Hematopoietic multipotent progenitor cell (in vitro differentiated cells): ENCODE data around the gene CHTF18. TPM values are rescaled to one million over a fixed set of nuclear protein-coding genes. Genes with fewer than 3 reads are reported as not detected.
"Not testable (repeated sequence)": the region's sequence is repeated elsewhere in the genome, so short reads cannot be mapped to it uniquely, and the experiment has no call there.

Experiments
- DNase-seq, 3 donors: peaks; one replicate each; pipeline ENCODE4 v3.0.0-alpha.2; 2011 to 2015; ENCODE audit warnings: low read depth in 2 of 3, low spot score in 2 of 3
- total RNA-seq: library from RNA; depleted of rRNA; stranded (reverse); fragments of >200 nt; gene quantifications from one replicate; pipeline ENCODE4 v1.2.3, GENCODE V29; 2012

CHTF18 gene
- total RNA-seq, 1 donor = 25.3 TPM

DNA sequence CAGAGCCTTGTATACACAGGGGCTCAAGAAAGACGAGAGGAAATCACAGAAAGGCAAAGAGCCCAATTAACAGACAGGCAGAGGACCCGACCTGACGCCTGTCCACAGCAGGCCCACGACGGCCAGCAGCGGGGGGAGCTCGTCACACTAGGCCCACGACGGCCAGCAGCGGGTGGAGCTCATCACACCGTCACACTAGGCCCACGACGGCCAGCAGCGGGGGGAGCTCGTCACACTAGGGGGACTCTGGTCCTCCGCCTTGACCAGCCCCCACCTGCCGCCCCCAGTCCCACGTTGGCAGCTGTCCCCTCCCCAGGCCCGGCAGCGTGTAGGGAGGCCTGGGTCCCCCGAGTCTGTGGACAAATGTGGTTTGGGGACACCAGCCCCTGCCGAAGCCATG is 35.8 kb downstream of the CHTF18 start:
- no peak for DNase-seq

DNA sequence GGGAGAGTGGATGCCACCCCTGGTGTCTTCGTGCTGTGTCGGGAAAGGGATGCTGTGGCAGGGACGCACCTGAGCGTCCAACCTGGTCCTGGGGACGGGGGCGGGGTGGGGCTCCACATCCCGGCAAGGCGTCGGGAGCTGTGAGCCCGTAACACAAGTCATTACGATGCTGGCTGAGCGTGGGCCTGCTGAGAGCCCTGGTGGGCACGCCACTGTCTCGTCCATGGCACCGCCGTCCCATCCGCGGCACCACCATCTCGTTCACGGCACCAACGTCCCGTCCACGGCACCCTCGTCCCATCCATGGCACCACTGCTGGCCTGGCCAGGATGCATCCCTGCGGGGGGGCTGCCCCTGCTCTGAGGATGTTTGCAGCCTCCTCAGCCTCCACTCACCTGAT is 36.2 kb downstream of the CHTF18 start:
- DNase-seq = no peak

DNA sequence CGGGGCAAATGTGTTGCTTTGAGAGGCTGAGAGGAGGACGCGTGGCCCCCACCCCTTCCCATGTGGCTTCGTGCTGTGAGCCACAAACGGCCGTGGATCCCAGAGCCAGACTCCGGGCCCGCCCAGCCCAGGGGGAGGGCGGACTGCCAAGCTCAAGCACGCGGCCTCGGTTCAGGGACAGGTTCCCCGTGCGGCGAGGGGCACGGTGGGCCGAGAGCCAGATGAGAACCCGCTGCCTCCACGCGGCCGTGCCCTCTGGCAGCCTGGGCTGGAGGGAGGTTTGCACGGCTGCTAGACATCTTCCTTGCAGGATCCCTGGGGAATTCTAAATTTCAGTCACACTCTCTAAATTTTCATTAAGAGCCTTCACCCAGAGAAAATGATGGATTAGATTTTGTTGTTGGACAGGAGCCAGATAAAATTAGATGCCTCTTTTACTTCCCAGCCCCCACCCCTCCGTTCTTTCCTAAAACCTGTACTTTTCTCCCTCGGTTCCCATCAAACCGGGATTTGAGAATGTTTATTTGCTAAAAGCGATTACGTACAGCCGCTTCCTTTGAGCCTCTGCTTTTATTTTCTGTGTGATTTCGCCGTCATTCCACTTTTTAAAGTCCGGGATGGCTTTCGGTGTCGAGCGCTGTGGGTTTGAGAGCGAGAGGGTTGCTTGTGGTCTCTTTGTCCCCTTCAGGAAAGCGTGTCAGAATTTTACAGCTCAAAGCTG is 37.1 kb downstream of the CHTF18 start:
- DNase-seq = no peak

DNA sequence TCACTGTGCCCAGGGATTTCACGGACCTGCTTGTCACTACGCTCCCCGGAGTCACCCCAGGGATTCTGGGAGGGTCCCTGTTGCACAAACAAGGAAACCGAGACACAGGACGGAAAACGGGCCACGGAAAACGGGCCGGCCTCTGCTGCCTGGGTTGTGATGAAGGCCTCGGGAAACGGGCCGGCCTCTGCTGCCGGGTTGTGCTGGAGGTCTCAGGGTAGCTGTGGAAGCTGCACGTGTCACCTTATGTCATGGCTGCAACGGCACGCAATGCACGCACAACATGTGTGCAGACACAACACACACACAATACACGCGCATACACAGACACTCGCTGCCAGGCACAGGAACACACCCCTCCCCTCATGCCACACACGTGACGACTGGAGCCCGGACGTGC is 39.1 kb downstream of the CHTF18 start:
- DNase-seq = no peak

DNA sequence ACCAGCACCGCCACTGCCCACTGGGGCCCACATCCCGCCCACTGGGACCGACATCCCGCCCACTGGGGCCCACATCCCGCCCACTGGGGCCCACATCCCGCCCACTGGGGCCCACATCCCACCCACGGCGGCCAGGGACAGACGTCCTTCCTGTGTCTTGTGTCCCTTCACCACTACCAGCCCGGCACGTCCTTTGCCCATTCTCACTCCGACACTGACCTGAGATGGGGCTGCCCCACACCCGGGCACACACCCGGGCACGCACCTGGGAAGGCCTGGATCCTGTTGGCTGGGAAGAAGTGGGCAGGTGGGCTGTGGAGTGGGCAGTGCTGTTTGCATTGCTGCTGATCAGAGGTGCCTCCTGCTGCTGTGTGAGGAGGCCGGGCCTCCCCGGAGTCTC is 40.5 kb downstream of the CHTF18 start:
- no peak for DNase-seq

DNA sequence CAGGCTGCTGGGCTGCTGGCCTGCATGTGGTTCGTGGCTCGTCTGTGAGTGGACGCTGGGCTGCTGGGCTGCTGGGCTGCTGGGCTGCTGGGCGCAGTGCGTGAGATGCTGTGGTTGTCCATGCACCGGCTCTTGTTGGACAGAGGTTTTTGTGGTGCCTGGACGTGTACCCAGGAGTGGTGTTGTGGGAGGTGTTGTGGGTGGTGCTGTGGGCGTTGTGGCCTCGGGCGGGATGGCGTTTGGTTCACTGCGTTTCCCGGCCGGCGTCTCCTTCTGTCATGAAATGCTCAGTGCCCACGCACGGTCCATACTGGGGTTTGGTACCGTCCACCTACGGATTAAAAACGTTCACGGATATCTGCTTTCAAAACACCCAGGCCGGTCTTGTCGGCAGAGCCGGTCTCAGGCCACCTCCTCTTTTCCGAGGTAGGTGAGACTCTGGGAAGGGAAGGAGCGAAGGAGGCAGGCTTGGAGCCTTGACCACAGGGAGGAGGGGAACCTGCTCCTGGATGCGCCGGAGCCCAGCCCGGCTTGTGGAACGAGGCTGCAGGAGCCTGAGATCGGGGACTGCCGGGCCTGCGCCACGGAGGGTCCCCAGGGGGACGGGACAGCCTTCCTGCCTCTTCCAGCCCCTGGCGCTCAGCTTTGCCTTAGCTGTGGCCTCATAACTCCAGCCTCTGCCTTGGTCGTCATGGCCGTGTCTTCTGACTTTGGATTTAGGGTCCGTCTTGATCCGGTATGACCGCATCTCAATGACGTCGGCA is 41.9 kb downstream of the CHTF18 start:
- no peak for DNase-seq

DNA sequence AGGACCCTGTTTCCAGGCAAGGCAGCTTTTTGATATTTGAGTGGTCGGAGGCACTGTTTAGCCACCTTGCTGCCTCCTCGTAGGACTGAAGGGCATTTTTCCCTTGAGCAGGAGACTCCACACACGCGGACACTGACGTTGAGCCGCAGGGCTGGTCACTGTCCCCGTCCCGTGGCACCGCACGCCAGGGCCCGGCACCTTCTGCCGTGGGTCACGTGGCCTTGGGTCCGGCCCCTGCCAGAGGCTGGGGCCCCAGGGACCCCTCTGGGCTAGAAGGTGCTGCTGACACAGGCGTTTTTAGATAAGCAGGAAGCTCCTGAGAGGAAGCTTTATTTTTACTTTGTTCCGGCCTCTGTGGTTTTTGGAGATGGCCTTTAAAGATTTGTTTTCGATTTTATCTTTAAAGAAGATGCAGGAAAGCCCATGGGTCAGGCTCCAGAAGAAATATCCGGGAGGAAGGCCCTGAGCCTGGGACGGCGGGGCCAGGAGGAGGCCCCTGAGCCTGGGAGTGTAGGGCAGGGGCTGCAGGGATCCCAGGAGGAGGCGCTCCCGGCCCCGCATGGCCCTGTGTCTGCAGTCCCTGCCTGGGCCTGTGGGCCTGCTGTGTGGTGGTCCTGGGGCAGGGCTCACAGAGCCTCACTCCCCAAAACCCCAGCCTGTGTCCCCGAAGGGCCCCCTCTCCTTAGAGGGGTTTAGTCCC is 42.6 kb downstream of the CHTF18 start:
- DNase-seq = peak in 1 of 3 donors; percentile 29

DNA sequence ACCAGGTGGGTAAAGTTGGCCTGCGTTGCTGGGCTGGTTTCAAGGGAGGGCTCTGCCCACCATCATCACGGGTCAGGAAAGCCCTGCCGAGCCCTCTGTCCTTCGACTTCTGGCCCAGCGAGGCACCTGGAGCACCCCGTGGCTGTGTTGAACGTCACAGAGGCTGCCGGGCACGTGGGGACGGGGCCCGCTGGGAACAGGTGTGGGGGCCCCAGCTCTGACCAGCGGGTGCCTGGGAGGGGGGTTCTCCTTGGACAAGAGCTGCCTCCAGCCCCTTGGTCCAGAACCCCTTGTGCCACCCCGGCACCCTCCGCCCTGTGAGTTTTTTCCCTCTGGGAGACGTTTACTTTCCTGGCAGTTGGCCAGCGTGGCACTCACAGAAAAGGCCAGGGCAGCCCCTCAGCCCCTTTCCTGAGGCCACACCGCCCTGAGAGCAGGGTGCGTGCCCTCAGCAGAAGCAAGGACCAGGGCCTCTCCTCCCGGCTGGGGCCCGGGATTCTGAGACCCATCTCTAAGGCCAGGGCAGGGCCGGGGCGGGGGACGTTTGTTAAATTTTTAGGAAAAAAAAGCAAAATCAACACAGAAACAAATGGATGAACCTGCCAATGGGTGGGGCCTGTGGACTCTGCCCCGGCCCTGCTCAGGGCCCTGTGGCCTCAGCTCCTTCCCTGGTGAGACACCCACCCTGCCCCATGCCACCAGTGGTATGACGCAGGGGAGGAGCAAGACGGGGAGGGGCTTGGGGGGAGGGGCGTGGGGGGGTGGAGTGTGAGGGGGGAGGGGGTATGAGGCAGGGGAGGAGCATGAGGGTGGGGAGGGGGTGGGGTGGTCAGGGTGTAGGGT is 43.4 kb downstream of the CHTF18 start:
- no peak for DNase-seq

DNA sequence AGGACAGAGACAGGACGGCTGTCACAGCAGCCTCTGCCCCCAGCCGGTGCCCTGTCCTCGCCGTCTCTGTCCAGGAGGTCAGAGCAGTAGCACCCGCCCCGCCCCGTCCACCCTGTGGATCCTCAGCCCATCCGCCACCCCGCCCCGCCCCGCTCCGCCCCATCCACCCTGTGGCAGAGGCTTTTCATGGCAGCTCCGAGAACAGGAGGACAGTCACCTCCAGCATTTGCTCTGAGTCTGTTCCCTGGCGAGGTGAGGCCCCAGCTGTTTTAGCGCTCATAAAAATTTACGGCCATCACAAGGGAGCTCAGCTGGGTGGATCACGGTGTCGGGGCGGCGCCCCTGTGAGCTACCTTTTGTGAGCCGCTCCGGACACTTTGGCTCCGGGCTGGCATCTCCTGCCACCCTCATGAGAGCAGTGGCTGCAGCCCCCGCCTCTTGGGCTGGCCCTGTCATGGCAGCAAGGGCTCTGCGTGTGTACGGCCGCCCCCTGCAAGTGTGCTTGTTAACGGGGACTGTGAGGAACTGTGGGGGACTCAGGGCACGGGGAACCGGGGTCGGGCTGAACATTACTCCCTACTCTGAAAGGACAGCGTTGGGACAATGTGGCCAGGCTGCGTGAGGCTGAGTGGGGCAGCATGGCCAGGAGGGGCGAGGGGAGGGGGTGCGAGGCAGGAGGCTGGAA is 44.4 kb downstream of the CHTF18 start:
- no peak for DNase-seq

DNA sequence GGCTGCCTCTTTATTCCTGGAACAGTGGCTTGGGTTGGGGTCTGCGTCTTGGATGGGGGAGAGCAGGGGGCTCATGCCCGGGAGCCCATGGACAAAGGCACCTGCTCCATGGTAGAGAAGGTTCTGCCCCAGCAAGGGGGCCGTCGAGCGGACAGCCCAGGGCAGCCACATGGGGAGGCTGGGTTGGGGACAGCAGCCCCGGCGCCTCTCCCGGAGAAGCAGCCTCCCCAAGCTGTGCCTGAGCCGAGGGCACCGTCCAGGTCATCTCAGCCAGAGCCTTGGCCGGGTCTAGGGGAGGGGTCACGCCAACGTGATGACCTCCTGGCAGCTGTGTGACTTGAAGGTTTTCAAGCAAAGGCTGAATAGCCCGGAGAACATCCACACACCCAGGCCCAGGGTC is 45.0 kb downstream of the CHTF18 start:
- DNase-seq = no peak

DNA sequence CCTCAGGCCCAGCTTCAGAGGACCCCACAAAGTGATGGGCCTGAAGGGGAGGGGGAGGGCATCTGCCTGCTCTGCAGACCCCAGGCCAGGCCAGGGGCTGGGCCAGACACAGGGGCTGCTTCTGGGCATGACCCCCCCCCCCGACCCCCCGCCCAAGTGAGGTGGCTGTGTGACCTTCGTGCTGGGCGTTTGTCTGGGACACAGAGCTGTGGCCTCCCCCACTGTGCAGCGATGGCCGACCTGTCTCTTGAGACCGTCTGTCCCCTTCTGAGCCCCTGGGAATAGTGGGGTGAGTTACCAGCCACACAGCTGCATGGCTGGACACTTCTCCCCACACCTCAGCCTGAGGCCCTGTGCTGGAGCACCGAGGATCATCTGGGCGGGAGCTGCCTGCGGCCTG is 47.0 kb downstream of the CHTF18 start:
- no peak for DNase-seq

DNA sequence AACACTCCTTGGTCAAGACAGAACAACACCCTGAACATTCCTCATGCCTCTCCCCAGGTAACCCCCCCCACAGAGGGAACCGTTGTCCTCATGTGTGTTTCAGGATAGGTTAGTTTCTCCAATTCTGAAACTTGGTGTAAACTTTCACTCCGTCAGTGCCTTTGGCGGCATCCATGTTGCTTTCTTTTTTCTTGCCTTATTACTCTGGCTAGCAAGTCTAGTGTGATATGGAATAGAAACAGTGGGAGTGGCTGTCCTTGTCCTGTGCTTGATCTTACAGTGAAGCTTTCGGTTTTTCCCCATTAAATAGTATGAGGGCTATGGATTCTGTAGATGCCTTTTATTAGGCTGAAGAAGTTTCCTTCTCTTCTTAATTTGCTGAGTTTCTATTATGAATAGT is 47.8 kb downstream of the CHTF18 start:
- no peak for DNase-seq

DNA sequence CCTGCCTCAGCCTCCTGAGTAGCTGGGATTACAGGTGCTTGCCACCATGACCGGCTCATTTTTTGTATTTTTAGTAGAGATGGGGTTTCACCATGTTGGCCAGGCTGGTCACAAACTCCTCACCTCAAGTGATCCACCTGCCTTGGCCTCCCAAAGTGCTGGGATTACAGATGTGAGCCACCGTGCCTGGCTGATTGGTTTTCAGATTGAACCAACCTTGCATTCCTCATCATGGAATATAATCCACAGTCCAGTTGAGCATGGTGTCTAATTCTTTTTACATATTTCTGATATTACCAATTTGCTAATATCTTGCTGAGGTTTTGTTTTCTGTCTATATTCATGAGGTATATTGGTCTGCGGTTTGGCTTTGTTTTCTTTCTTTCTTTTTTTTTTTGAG is 48.4 kb downstream of the CHTF18 start:
- DNase-seq = not testable (repeated sequence)

DNA sequence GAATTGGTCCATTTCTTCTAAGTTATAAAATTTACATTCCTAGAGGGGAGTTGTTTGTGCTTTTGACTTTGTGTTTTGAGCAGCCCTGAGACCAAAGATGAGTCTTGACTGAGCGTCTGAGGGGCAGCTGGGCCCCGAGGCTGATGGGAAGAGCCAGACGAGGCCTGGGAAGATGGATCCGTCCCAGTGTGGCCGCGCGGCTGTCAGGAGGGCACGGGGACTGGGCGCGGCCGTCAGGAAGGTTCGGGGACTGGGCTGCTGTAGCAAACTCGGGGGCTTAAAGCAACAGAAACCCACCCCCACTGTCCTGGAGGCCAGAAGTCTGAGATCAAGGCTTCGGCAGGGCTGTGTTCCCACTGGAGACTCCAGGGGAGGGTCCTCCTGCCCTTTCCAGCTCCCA is 50.3 kb downstream of the CHTF18 start:
- DNase-seq = no peak

DNA sequence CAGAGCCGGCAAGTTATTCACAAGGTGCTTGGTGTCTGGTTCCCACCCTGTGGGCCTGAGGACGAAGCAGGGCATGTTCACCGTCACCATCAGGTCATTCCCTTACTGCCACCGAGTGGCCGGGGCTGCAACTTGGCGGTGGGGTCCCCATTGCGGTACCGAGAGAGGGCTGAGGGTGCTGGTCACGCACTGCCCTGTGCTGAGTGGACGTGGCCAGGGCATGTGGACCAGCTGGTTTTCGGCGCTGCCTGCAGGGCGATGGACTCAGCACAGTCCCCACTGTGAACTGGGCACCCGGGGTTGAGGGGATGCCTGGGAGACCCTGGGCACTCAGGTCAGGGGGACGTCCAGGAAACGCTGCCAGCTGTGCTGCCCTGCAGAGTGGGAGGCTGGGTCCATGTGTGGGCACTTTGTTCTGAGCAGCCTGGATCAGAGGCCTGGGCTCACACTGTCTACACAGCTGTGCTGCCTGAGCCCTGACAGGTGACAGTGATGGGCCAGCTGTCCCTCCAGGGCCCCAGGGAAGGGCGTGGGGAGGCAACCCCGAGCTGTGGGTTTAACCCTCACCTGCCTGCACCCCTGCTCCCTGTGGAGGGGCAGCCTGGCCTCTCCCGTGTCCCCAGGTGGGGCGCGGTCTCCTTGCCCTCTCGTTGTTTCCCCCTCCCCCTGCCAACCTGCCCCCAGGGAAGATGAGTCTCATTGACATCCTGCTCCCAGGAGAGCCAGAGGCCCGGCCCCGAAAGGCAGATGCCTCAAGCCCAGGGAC is 51.4 kb downstream of the CHTF18 start:
- DNase-seq = no peak

DNA sequence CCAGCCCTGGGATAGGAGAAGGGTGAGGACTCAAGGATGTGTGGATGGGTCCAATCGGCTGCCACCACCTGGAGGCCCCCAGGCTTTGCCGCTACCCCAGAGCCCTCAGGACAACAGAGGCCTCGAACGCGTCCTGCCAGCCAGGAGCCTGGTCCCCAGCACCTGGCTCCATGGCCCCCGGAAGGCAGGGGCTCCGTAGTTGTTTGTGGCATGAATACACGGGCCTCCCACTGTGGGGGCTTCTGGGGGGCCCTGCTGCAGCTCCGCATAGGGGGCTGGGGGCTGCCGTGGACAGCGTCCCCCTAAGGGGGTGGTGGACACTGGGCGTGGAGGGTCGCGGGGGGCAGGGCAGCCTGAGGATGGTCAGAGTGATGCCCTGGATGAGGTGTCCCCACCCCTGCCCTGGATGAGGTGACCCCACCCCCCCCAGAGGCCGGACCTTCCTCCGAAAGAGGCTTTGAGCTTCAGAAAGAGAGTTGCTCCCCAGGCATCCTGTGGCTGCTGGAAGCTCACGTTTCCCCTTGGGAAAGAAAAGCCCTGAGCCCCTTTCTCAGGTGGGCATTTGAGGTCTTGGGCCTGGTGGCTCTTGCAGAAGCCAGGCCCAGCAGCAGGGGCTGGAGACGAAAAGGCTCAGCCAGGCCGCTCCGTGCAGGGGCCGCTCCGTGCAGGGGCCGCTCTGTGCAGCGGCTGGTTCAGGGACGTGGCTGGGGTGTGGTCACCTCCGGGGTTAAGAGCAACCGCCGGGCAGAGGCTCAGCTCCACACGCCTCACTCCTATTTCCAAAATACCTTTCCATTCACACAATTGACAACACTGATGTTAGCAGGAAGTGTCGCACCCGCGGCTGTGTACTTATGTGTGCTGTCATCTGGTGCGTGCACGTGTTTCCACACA is 52.4 kb downstream of the CHTF18 start:
- no peak for DNase-seq

DNA sequence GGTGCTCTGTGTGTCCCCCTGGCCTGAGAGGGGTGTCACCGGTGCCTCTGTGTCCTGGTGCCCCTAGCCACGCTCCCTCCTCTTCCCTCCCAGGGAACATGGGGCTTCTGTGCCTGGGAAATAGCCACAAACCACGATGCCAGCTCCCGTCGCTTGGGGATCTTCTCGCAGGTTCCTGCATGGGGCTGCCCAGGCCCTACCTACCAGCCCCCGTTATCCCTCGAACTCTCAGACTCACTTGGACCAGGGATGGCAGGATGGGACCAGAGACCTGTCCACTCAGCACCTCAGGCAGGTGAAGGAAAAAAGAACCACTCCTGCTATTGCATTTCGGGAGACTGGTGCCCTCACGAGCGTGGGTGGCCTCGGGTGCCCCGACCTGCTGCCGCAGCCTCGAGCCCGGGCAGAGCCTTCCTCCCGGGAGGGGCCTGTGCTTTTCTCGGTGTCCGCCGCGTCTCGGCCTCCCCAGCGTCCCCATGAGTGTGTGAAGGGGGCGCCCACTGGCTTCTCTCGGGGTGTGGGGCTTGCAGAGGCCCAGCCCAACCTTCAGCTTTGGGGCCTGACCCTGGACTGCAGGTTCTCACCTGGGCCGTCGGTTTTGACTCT is 53.1 kb downstream of the CHTF18 start:
- no peak for DNase-seq

DNA sequence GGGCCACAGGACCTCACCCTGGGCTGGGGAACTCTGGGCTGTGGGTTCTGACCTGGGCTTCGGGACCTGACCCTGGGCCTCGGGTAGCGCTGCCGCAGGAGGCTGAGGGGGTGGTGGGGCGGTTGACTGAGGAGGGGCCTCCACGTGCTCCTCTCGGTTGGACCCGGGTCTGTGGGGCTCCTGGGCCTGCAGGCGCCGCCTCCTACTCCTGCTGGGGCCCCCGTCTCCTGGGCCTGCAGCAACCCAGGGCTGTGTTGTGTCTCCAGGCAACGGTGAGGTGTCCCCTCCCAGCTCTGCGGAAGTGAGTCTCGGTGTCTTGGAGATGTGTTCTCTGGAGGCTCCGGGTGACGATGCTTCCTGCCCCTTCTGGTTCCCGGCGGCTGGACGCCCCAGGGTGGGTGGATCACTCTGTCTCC is 53.6 kb downstream of the CHTF18 start:
- peak in 1 of 3 donors; percentile 31 for DNase-seq
